GM21619 (cell line): ENCODE results near the gene CLIP2.
"Not testable (repeated sequence)": the region's sequence is repeated elsewhere in the genome, so short reads cannot be mapped to it uniquely, and the experiment has no call there.

Experiments
- ATAC-seq: cut with Tn5 transposase; IDR thresholded peaks from one replicate; pipeline ENCODE4 v1.9.1; 2021; ENCODE audit not compliant: unreplicated experiment

The CLIP2 gene

DNA sequence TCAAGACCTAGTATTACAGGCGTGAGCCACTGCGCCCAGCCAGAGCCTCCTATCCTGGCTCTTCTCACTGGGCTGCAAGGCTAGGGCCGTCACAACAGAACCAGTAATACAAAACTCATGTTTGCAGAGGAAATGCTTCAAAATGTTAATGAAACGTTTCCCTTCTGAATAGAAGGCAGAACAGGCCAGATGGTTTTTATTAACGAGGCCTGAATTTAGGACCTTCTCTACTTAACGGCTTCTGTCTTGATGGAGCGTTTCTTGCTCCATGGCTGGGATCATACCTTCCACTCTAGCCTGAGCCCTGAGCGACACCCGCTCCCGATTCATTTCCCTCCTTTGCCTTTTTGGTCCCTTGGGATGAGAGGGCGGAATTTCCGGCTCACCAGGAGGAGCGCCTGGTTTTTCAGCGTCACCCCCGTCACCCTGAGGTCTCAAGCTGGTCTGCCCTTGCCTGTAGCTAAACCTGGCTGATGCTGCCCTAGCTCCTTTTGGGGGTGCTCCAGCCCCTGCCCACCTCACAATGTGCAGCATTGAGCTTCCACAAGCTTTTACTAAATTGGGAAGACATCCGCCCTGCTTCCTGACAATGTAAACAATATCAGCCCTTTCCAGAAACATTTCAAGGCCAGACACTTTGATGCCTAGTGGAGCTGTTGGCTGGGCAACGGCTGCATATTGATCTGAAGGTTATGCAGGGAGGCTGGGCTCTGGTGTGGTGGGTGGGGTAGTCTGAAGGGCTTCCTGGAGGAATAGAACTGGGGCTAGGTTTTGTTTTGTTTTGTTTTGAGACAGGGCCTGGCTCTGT, 5.2 kb downstream of the CLIP2 start:
- ATAC-seq: no peak

DNA sequence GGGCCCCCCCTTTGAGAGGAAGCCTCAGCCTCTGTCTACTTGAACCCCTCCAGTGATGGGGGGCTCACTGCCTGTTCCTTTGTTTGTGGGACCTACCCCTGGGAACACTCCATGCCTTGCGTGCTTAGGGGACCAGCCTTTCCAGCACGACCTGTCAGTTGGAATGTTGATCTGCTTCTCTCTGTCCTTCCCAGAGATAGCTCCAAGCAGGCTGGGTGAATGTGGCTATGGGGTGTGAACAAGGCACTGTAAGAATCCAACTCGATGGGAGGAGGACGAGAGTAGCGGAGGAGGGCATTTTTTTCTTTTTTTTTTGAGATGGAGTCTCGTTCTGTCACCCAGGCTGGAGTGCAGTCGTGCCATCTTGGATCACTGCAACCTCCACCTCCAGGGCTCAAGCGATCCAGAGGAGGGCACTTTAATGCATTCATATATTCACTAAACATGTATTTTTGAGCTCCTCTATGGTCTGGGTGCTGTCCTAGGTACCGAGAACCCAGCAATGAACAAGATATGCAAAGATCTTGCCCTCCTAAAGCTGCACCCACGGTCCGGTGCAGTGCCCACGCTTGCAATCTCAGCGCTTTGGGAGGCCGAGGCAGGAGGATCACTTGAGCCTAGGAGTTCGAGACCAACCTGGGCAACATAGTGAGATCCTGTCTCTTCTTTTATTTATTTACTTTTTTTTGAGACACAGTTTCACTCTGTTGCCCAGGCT, 8.5 kb downstream of the CLIP2 start:
- ATAC-seq: no peak

DNA sequence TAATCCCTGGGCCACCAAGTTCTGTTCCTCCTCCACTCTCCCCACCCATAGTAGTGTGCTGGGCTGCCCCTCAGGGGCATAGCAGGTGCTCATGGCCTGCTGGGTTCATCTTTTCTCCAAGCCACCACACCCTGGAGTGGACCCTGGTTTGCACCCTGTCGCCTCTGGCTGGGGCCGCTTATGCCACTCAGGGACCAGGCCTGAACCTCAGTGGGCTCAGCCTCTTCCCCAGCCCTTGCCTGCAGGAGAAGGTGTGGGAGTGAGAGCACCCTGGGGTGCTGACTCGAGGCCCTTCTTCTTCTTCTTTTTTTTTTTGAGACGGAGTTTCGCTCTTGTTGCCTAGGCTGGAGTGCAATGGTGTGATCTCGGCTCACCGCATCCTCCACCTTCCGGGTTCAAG, 10.2 kb downstream of the CLIP2 start:
- ATAC-seq: no peak

DNA sequence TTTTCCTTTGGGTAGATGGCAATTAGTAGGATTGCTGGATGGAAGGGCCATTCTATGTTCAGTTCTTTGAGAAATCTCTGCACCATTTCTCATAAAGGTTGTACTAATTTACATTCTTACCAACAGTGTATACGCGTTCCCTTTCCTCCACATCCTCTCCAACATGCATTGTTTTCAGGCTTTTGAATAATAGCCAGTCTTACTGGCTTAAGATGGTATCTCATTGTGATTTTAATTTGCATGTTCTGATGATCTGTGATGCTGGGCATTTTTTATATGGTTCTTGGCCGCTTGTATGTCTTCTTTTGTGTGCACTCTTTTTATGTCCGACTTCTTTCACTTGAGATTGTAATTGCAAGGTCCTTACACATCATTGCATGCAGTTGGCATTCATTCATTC, 11.7 kb downstream of the CLIP2 start:
- ATAC-seq: no peak

DNA sequence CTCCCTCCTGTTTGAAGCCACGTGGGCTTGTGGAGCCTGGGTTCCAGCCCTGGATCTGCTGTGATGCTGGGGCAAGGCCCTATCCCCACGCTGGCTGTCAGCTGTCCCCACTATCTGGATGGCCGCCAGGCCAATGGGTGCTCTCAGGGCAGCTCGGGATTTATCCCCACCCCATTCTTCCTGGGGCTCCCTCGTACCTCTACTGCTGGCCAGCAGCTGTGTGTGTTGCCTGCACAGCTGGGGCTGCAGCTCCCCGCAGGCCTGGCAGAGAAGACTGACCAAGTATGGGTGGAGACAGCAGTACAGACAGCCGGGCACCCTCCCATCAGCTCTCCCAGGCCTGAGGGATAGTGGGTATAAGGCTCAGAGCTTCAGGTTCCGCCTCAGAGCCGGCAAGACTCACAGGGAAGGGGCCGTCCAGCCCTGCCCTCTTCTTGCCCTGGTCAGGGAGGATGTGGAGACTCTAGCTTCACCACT, 13.6 kb downstream of the CLIP2 start:
- ATAC-seq: no peak

DNA sequence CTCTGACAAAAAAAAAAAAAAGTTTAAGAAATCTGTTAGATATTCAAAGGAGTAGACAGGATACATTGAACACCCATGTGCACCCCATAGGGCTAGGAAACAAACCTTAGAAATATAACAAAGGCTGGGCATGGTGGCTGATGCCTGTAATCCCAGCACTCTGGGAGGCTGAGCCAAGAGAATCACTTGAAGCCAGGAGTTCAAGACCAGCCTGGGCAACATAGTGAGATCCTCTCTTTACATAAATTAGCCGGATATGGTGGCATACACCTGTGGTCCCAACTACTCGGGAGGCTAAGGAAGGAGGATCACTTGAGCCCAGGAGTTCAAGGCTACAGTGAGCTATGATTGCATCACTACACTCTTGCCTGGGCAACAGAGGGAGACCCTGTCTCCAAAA, 15.3 kb downstream of the CLIP2 start:
- no peak for ATAC-seq

DNA sequence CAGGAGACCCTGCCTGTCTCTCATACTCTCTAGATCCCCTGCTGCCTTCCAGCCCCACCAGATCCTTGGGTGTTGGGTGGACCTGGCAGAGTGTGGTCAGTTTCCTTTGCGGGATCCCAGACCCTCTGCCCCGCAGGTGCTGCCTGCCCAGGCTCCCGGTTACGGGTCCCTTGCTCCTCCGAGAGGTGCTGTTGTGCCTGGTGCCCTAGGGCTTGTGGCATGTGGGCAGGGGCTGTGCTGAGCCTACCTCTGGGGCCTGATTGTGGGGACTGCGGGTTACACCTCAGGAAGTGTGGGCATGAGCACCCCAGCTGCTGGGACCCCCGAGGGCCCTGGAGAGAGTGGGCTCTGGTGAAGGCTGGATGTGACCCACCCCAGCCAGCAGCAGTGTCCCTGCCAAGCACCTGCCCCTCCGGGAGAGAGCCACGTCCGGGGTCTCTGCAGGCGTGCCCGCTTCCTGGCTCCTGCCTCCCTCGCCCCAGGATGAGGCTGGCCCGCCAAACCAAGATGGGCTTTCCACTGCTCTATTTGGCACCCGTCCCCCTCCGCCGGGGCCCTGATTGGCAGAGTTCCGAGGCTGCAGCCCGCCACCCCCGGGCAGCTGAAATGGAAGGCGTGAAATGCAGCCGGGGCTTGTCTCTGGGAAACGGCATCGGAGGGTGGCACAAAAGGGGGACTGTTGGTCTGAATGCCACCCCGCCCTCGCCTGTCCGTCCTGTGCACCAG, 17.0 kb downstream of the CLIP2 start:
- no peak for ATAC-seq

DNA sequence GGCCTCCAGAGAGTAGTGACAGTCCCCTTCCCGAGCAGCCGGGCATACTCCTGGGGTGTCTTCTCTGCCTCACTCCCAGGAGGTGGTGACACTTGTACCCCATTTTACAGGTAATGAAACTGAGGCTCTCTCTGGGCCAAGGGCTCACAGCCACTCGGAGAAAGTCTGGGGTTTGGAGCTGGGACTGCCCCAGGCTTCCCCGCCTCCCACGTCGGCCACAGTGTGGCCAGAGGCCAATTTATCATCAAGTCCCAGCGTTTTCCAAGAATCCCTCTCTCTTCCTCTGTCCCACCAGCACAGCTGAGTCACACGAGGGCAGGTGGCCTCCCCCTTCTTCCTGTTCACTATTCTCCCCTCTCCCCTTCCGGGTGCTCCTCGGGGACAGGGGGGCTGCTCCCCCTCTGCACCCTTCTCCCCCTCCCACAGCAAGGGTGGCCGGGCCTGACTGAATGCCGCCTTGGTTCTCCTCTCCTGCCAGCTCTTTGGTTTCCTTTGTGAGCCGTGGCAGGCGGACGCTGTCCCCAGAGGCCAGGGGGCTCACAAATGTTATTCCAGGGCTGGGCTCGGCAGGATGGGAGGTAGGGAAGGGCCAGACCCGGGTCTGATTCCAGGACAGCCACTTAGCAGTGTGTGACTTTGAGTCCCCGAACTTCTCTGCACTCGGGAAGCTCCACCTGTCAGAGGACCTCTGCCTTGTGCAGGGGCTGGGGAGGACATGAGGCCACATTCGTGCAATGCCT, 17.7 kb downstream of the CLIP2 start:
- no peak for ATAC-seq

DNA sequence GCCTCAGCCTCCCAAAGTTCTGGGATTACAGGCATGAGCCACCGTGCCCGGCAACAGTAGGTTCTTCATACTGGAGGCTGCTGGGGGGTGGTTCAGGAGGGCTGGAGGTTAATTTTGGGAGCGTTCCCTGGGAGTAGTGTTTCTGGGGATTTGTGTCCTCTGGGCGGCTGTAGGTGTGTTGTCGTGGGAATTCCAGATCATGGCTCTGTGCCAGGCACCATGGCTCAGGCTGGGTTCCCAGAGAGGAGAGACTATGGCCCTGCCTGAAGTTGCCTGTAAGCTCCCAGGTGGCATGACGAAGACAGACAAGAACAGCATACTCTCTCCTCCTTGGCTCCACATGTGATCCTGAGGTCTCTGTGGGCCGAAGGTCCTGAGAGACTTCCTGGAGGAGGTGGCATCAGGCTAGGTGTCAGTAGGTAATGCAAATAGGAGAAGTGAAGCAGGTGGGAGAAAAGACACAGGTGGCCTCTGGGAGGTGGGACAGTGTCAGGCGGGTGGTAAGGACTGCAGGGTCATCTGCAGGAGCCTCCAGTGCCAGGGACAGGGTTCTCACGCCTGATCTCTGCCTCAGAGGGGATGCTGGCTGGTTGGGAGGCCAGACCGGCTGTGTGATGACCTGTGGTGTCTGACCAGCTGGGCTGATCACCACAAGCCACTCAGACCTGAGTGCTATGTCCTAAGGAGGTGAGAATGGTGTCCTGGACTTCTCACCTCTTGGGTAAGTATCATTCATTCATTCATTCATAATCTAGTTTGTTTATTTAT, 18.7 kb downstream of the CLIP2 start:
- no peak for ATAC-seq

DNA sequence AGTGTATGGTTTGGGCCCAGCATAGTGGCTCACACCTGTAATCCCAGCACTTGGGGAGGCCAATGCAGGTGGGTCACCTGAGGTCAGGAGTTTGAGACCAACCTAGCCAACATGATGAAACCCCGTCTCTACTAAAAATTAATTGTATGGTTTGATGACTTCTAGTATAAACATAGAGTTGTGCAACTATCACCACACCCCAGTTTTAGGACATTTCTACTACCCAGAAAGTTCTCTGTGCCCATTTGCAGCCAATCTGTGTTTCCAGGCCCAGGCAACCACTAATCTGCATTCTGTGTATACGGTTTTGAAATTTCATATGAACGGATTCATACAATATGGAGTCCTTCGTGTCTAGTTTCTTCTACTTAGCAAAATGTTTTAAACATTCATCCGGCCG, 20.0 kb downstream of the CLIP2 start:
- no peak for ATAC-seq

DNA sequence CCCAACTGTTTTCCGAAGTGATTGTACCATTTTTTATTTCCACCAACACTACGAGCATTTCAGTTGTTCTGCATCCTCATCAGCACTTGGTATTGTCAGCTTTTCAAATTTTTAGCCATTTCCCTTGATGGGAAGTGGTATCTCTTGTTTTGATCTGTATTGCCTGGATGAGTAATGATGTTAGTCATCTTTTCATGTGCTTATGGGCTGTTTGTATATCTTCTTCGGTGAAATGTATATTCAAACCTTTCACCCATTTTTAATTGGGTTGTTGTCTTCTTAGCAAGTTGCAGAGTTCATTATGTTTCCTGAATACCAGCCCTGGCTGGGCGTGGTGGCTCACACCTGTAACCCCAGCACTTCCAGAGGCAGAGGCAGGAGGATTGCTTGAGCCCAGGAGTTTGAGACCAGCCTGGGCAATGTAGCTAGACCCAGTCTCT, 22.1 kb downstream of the CLIP2 start:
- ATAC-seq: no peak

DNA sequence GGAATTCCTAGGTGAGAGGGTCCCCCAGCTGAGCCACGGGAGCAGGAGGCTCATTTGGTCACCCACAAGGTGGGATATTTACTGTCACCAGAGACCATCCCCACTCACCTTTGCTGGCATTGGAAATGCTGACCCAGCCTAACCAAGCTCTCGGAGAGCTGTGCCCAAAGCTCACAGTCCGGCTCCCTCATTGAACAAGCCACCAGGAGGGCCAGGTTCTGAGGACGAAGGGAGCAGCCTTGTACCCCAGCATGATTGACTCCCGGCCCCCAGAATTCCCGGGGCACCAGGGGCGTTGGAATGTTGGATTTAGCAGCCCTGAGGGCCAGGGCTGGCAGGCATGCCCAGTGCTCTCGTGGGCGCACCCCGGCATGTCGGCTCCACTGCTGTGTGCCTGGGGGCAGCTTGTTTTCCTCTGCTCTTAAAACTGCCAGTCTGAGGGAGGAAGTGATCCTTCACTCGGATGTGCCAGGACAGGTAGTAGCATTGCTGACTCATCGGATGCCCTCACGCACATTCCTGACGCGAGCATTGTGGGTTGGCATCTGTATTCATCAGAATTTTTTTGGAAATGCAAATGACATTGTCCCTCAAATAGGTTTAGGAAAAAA, 23.3 kb downstream of the CLIP2 start:
- no peak for ATAC-seq

DNA sequence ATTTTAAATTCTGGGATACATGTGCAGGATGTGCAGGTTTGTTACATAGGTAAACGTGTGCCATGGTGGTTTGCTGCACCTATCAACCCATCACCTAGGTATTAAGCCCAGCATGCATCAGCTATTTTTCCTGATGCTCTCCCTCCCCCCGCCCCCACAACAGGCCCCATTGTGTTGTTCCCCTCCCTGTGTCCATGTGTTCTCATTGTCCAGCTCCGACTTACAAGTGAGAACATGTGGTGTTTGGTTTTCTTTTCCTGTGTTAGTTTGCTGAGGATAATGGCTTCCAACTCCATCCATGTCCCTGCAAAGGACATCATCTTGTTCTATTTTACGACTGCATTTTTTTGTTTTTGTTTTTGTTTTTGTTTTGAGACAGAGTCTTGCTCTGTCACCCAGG, 26.7 kb downstream of the CLIP2 start:
- not testable (repeated sequence) for ATAC-seq

DNA sequence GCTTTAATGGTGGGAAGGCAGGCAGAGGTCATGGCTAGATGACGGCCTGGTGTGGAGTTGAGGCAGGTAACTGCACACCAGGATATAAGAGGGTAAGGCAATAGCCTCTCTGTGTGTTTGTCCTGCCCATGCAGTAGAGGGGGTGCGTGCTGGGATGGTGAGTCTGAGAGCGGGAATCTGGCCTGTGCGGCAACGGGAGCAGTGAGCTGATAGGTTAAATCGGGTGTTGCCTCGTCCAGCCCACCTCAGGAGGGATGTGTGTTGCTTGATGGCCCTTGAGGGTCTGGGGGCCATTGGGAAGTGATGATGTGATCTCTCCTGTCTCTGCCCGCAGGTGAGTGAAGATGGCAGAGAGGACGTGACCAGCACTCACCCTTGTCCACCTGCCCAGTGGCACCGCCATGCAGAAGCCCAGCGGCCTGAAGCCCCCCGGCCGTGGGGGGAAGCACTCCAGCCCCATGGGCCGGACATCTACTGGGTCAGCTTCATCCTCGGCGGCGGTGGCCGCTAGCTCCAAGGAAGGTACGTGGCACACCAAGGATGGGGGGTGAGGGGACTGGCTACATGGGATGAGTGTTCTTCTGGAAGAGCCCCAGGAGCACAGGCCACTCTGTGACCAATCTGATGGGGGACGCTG, 28.1 kb downstream of the CLIP2 start:
- ATAC-seq: no peak

DNA sequence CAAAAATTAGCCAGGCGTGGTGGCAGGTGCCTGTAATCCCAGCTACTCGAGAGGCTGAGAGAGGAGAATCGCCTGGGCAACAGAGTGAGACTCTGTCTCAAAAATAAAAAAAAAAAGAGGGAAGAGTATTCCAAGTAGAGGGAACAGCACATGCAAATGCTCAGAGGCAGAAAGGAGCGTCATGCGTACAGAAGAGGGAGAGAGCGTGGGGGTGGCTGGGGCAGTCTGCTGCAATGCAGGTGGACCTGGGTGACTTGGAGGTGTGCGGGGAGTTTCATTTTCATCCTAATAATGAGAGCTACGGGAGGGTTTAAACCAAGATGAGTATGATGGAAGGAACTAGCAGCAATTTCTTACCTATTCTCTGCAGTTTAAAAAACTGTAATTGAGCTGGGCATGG, 28.8 kb downstream of the CLIP2 start:
- ATAC-seq: no peak

DNA sequence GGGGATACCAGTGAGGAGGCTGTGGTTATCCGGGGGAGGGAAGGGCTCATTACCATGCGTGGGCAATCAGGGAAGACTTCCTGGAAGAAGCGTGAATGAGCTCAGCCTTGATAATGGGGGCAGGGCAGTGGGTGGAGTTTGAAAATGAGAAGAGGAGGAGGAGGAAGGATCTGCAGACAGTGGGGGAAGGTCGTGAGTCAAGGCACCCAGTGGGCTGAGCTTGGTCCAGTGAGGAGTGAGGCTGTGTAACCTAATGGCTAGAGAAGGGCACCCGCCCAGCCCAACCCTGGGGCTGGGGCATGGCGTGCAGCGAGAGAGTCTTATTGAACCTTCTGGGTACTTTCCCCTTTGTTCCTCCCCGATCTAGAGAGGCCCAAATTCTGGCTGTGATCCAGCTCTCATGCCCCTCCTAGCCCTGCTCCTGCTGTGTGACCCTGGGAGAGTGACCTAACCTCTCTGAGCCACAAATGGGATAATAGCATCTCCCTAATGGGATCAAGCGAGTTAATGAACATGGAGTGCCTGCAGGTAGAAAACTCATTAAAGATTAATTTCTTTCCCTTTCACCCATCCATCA, 31.5 kb downstream of the CLIP2 start:
- ATAC-seq: no peak

DNA sequence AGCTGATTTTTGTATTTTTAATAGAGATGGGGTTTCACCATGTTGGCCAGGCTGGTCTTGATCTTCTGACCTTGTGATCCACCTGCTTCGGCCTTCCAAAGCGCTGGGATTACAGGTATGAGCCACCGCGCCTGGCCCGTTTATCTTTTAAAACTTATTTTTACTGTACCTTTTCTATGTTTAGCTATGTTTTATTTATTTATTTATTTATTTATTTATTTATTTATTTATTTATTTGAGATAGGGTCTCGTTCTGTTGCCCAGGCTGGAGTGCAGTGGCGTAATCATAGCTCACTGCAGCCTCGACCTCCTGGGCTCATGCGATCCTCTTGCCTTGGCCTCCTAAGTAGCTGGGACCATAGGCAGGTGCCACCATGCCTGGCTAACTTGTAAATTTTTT, 33.7 kb downstream of the CLIP2 start:
- not testable (repeated sequence) for ATAC-seq

DNA sequence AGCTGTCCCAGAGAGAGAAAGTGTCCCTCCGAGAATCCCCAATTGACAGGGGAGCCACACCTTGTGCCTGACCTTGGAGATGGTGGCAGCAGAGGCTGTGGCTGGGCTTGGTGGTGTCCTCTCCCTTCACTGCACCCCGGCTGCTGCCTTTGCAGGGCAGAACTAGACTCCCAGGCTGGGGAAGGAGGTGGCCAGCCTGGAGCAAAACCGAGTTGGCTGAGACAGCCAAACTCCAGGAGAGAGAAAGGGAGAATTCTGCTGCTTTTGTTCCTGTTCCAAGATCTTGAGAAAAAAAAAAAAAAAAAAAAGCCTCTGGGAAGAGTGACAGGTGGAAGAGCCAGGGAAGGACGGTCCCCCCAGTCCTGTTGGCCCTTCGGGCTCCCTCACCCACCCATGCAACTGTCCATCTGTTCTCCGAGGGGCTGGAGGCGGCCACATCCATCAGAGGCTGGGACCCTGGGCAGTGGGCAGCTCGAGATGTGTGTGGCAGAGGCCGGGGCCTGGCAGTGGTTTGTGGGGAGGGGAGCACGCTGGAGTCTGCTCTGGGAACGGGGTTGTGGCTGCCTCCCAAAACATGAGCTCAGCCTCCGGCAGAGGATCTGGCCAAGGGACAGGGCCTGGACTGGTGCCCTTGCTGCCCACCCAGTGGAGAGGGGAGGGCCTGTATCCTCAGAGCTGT, 35.5 kb downstream of the CLIP2 start:
- ATAC-seq: no peak

DNA sequence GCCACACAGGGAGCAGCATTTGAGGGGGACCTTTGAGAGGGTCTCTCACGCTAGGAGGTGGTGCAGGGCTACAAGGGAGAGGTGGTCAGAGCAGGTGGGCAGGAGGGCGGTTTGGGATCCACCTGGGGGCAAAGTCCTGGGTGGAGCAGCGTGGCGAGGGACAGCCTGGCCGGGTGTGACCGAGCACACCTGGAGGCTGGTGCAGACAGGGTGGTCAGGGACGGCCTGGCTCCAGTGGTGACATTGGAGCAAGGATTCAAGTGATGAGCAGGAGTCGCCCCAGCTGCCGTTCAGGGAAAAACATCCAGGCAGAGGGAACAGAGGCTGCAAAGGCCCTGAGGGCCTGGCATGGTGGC, 36.0 kb downstream of the CLIP2 start:
- no peak for ATAC-seq
